AG04450 (cell line): ENCODE results near the gene TBC1D8. TPM values are rescaled to one million over a fixed set of nuclear protein-coding genes. Genes with fewer than 3 reads are reported as not detected.

ENCODE experiments used
- CTCF ChIA-PET: fragments of 300-600, 350-600 bp; formaldehyde crosslinking; extraction: SDS; loops from one replicate; lab custom pipeline; 2022; ENCODE audit warnings: antibody characterized with exemption, inconsistent platforms; lab: Charles Lee
- POLR2A ChIA-PET: fragments of 350-600 bp; formaldehyde crosslinking; extraction: SDS; loops from one replicate; lab custom pipeline; 2021; ENCODE audit warnings: antibody characterized with exemption, inconsistent platforms; lab: Yijun Ruan, JAX
- DNase-seq: peaks from one replicate; pipeline ENCODE4 v3.0.0-alpha.2; 2011; ENCODE audit warnings: low read depth, low spot score
- H3K27ac ChIP-seq: one replicate; pipeline ENCODE4 v1.5.1; 2012; ENCODE audit warnings: low read depth, low read length, control low read depth
- H3K27me3 ChIP-seq: one replicate; pipeline ENCODE4 v1.6.0; 2012; ENCODE audit warnings: low read length; ENCODE audit not compliant: control insufficient read depth, insufficient read depth
- H3K4me3 ChIP-seq: 2 replicates; pipeline ENCODE4 v1.5.1; 2011; ENCODE audit warnings: mild to moderate bottlenecking, low read depth, low read length, control low read depth
- H3K9me3 ChIP-seq: 2 replicates; pipeline ENCODE4 v1.5.1; 2012; ENCODE audit warnings: low read length; ENCODE audit not compliant: control insufficient read depth, insufficient read depth
- CTCF ChIP-seq: IDR thresholded peaks from 2 replicates; pipeline ENCODE4 v1.5.1; 2011; ENCODE audit warnings: low read depth, low read length, control low read depth, inconsistent platforms
- polyA plus RNA-seq: library from polyadenylated mRNA; depleted of rRNA; stranded (reverse); fragments of >200 nt; gene quantifications from 2 replicates; pipeline ENCODE4 v1.2.3, GENCODE V29; 2011

Gene TBC1D8
- polyA plus RNA-seq, 1 experiment, result 2.5 TPM

- ChIA-PET POLR2A (no interaction called here), CTCF (no interaction called here)
- H3K4me3 ChIP-seq, result no peak overlapping the region
- H3K9me3 ChIP-seq, result no peaks in the 10 kb centered on the region
- H3K27ac ChIP-seq, result no peak overlapping the region
- TF ChIP-seq CTCF, result no peak
- no peak for DNase-seq
- no peaks in the 10 kb centered on the region for H3K27me3 ChIP-seq
Observed at GRCh38 chr2:100992262-100992661, 158.9 kb downstream of the TBC1D8 start.

GRCh38 chr2:100991404-100991773 lies 159.8 kb downstream of the TBC1D8 start:
- ChIA-PET CTCF (interaction anchor here (1.5 kb wide), 1 partner anchor 261 kb away, joined by 5 read pairs; no protein-coding TSS in a partner anchor), POLR2A (no interaction called here)
- no peak for DNase-seq
- Histone ChIP-seq H3K9me3 (no peaks in the 10 kb centered on the region), H3K4me3 (no peak overlapping the region), H3K27ac (no peak overlapping the region), H3K27me3 (no peaks in the 10 kb centered on the region)
- no peak for TF ChIP-seq CTCF

- Histone ChIP-seq H3K9me3 (no peaks in the 10 kb centered on the region), H3K27ac (no peak overlapping the region), H3K27me3 (no peaks in the 10 kb centered on the region), H3K4me3 (no peak overlapping the region)
- DNase-seq, result no peak
- CTCF ChIA-PET, result interaction anchor here (1.5 kb wide), 1 partner anchor 260 kb away, joined by 5 read pairs; no protein-coding TSS in a partner anchor
- TF ChIP-seq CTCF, result no peak
- POLR2A ChIA-PET, result interaction anchor here (1.5 kb wide), 1 partner anchor 12 kb away, joined by 4 read pairs; the partner anchor contains the start of gene RPL31
Observed at GRCh38 chr2:100990650-100991403, 160.4 kb downstream of the TBC1D8 start.

- ChIA-PET CTCF (interaction anchor here (1.3 to 1.5 kb wide), 2 partner anchors 259 to 373 kb away, joined by 3 to 5 read pairs; no protein-coding TSS in a partner anchor), POLR2A (interaction anchor here (1.5 kb wide), 1 partner anchor 12 kb away, joined by 4 read pairs; the partner anchor contains the start of gene RPL31)
- Histone ChIP-seq H3K9me3 (no peaks in the 10 kb centered on the region), H3K4me3 (no peak overlapping the region), H3K27me3 (no peaks in the 10 kb centered on the region), H3K27ac (no peak overlapping the region)
- TF ChIP-seq CTCF, result no peak
- no peak for DNase-seq
Observed at GRCh38 chr2:100990166-100990565, 161.0 kb downstream of the TBC1D8 start.

- Histone ChIP-seq H3K4me3 (no peak overlapping the region), H3K9me3 (no peaks in the 10 kb centered on the region), H3K27ac (no peak overlapping the region), H3K27me3 (no peaks in the 10 kb centered on the region)
- TF ChIP-seq CTCF, result no peak
- DNase-seq, result no peak
- ChIA-PET POLR2A (interaction anchor here (1.5 kb wide), 1 partner anchor 13 kb away, joined by 4 read pairs; the partner anchor contains the start of gene RPL31), CTCF (interaction anchor here (1.0 to 1.5 kb wide), 3 partner anchors 259 to 373 kb away, joined by 3 to 5 read pairs (median 5); no protein-coding TSS in a partner anchor)
Observed at GRCh38 chr2:100989666-100990065, 161.5 kb downstream of the TBC1D8 start.
